H1 (cell line): ENCODE results near the gene RAB32. TPM values are rescaled to one million over a fixed set of nuclear protein-coding genes. Genes with fewer than 3 reads are reported as not detected.

ENCODE experiments used
- CTCF ChIA-PET: fragments of 300-600 bp; sonication (Branson Sonifier 250); formaldehyde crosslinking; loops from one replicate; lab custom pipeline; 2021; ENCODE audit not compliant: partially characterized antibody; lab: Charles Lee
- POLR2A ChIA-PET: fragments of 300-600 bp; sonication (Branson Sonifier 250); formaldehyde crosslinking; loops from one replicate; lab custom pipeline; 2021; ENCODE audit warnings: inconsistent platforms; ENCODE audit not compliant: partially characterized antibody; lab: Charles Lee
- DNase-seq, 2 experiments: peaks; one replicate each; pipeline versions ENCODE4 v3.0.0 to v3.0.0-alpha.2; 2010 to 2022; ENCODE audit warnings: low spot score in 2 of 2, low read depth in 1 of 2, mixed read lengths in 1 of 2
- FAIRE-seq: peaks from 2 replicates; lab custom pipeline; 2011; peaks lifted over from hg19 to GRCh38; lab: Jason Lieb, UNC
- H2AFZ ChIP-seq: 2 replicates; pipeline ENCODE4 v1.8.1; 2012; ENCODE audit warnings: low read length, inconsistent platforms
- H2AK5ac ChIP-seq: 2 replicates; pipeline ENCODE4 v1.6.1; 2013; ENCODE audit warnings: low read depth, low read length
- H2BK120ac ChIP-seq: replicated peaks from 2 replicates; pipeline ENCODE3; 2013; ENCODE audit warnings: low read depth, low read length, inconsistent platforms
- H2BK12ac ChIP-seq: 2 replicates; pipeline ENCODE4 v1.6.1; 2013; ENCODE audit warnings: low read depth, low read length
- H2BK15ac ChIP-seq: 2 replicates; pipeline ENCODE4 v1.6.1; 2013; ENCODE audit warnings: low read length
- H2BK20ac ChIP-seq: 2 replicates; pipeline ENCODE4 v1.6.1; 2013; ENCODE audit warnings: low read length
- H2BK5ac ChIP-seq: 2 replicates; pipeline ENCODE4 v1.6.1; 2013; ENCODE audit warnings: low read depth, low read length
- H3K14ac ChIP-seq: 2 replicates; pipeline ENCODE4 v1.6.1; 2013; ENCODE audit warnings: inconsistent platforms; ENCODE audit not compliant: insufficient read length
- H3K18ac ChIP-seq: 2 replicates; pipeline ENCODE4 v1.6.1; 2013; ENCODE audit warnings: low read length; ENCODE audit errors: extremely low read depth
- H3K23ac ChIP-seq: 2 replicates; pipeline ENCODE4 v1.6.1; 2013; ENCODE audit warnings: inconsistent platforms; ENCODE audit not compliant: insufficient read length
- H3K23me2 ChIP-seq: 2 replicates; pipeline ENCODE4 v1.6.1; 2013; ENCODE audit warnings: low read depth, low read length
- H3K27ac ChIP-seq: 2 replicates; pipeline ENCODE4 v1.6.1; 2011; ENCODE audit warnings: low read depth, low read length, inconsistent platforms
- H3K27me3 ChIP-seq, 4 experiments: replicated peaks in 1 of 4; 1 replicate in 1 of 4; 2 replicates in 3 of 4; pipeline versions ENCODE4 v1.6.1 to v1.8.1; 2011 to 2013; ENCODE audit warnings: low read length in 3 of 4, mild to moderate bottlenecking in 3 of 4, inconsistent platforms in 2 of 4, mixed read lengths in 2 of 4, moderate library complexity in 1 of 4; ENCODE audit not compliant: control insufficient read depth in 3 of 4, insufficient read depth in 3 of 4; ENCODE audit errors: extremely low read depth in 1 of 4
- H3K36me3 ChIP-seq, 4 experiments: 2 replicates each; pipeline versions ENCODE4 v1.6.1 to v1.8.1; 2011 to 2013; ENCODE audit warnings: mild to moderate bottlenecking in 4 of 4, low read length in 3 of 4, moderate library complexity in 2 of 4, control low read depth in 1 of 4, inconsistent platforms in 1 of 4; ENCODE audit not compliant: insufficient read depth in 4 of 4, control insufficient read depth in 2 of 4
- H3K4ac ChIP-seq: replicated peaks from 2 replicates; pipeline ENCODE3; 2013; ENCODE audit warnings: low read length, low read depth, mixed read lengths, inconsistent platforms; ENCODE audit not compliant: insufficient read length
- H3K4me1 ChIP-seq, 4 experiments: replicated peaks in 1 of 4; 1 replicate in 1 of 4; 2 replicates in 3 of 4; pipeline versions ENCODE4 v1.6.1 to v1.8.1; 2011 to 2013; ENCODE audit warnings: low read length in 3 of 4, inconsistent platforms in 2 of 4, mixed read lengths in 1 of 4; ENCODE audit not compliant: insufficient read depth in 4 of 4, control insufficient read depth in 3 of 4
- H3K4me2 ChIP-seq, 2 experiments: 2 replicates each; pipeline versions ENCODE4 v1.6.1 to v1.8.1; 2011 to 2013; ENCODE audit warnings: low read depth in 2 of 2, low read length in 2 of 2, control low read depth in 1 of 2, inconsistent platforms in 1 of 2, mild to moderate bottlenecking in 1 of 2; ENCODE audit not compliant: insufficient read depth in 1 of 2
- H3K4me3 ChIP-seq, 4 experiments: fragments of 200-600, 300-600 bp in 1 of 4; sonication (generic), shearing (Covaris generic), sonication (Bioruptor Twin) in 1 of 4; 2 replicates each; pipeline versions ENCODE4 v1.5.1 to v1.8.1; 2011 to 2016; ENCODE audit warnings: low read length in 4 of 4, low read depth in 3 of 4, control low read depth in 2 of 4, inconsistent platforms in 2 of 4, mild to moderate bottlenecking in 2 of 4, mixed read lengths in 1 of 4, moderate library complexity in 1 of 4; ENCODE audit not compliant: insufficient read depth in 2 of 4; ENCODE audit errors: extremely low read depth in 1 of 4
- H3K56ac ChIP-seq: replicated peaks from 2 replicates; pipeline ENCODE3; 2013; ENCODE audit warnings: low read depth, mild to moderate bottlenecking, mixed read lengths, low read length, inconsistent platforms; ENCODE audit not compliant: insufficient read length
- H3K79me1 ChIP-seq: 2 replicates; pipeline ENCODE4 v1.6.1; 2013; ENCODE audit warnings: low read depth, low read length, control low read depth
- H3K79me2 ChIP-seq, 2 experiments: 2 replicates each; pipeline versions ENCODE4 v1.6.1 to v1.8.1; 2012 to 2013; ENCODE audit warnings: low read length in 2 of 2, mild to moderate bottlenecking in 2 of 2, inconsistent platforms in 1 of 2; ENCODE audit not compliant: insufficient read depth in 2 of 2, control insufficient read depth in 1 of 2
- H3K9ac ChIP-seq, 4 experiments: replicated peaks in 1 of 4; 1 replicate in 1 of 4; 2 replicates in 3 of 4; pipeline versions ENCODE4 v1.6.1 to v1.8.1; 2011 to 2013; ENCODE audit warnings: low read depth in 3 of 4, low read length in 3 of 4, control low read depth in 2 of 4, mild to moderate bottlenecking in 2 of 4, moderate library complexity in 2 of 4, inconsistent platforms in 1 of 4; ENCODE audit errors: extremely low read depth in 1 of 4
- H3K9me3 ChIP-seq, 2 experiments: 2 replicates each; pipeline versions ENCODE4 v1.6.1 to v1.8.1; 2012 to 2013; ENCODE audit warnings: mild to moderate bottlenecking in 2 of 2, moderate library complexity in 2 of 2, control low read depth in 1 of 2, inconsistent platforms in 1 of 2, low read depth in 1 of 2, low read length in 1 of 2, mixed read lengths in 1 of 2; ENCODE audit not compliant: insufficient read depth in 2 of 2
- H4K20me1 ChIP-seq, 2 experiments: replicated peaks in 1 of 2; 2 replicates each; pipeline versions ENCODE3 to v1.8.1; 2011 to 2013; ENCODE audit warnings: inconsistent platforms in 2 of 2, low read length in 2 of 2, mild to moderate bottlenecking in 1 of 2; ENCODE audit not compliant: insufficient read depth in 2 of 2, control insufficient read depth in 1 of 2
- H4K5ac ChIP-seq: 2 replicates; pipeline ENCODE4 v1.6.1; 2013; ENCODE audit warnings: low read length, low read depth, mixed read lengths, inconsistent platforms; ENCODE audit not compliant: insufficient read length
- H4K8ac ChIP-seq: 2 replicates; pipeline ENCODE4 v1.8.0; 2013; ENCODE audit warnings: mild to moderate bottlenecking, moderate library complexity, low read length, inconsistent platforms; ENCODE audit not compliant: insufficient read depth; ENCODE audit errors: extremely low read depth
- H4K91ac ChIP-seq: replicated peaks from 2 replicates; pipeline ENCODE3; 2013; ENCODE audit warnings: low read length, mixed read lengths, inconsistent platforms; ENCODE audit not compliant: insufficient read length
- ASH2L ChIP-seq: fragments of 200-600, 300-600 bp; sonication (generic); IDR thresholded peaks from one replicate; pipeline ENCODE4 v1.7.1; 2017; ENCODE audit warnings: low read length
- NRF1 ChIP-seq: IDR thresholded peaks from 2 replicates; pipeline ENCODE4 v1.6.1; 2011; ENCODE audit warnings: mild to moderate bottlenecking, low read depth, low read length, improper control_type of control experiment
- POLR2A ChIP-seq, 2 experiments: IDR thresholded peaks; 1 replicate in 1 of 2; 2 replicates in 1 of 2; pipeline ENCODE4 v1.6.1; 2011; ENCODE audit warnings: low read depth in 2 of 2, low read length in 2 of 2, mild to moderate bottlenecking in 2 of 2; ENCODE audit errors: control extremely low read depth in 1 of 2
- RBBP5 ChIP-seq: IDR thresholded peaks from 2 replicates; pipeline ENCODE4 v1.7.1; 2012; ENCODE audit warnings: low read depth, mild to moderate bottlenecking, inconsistent platforms, low read length, moderate library complexity, borderline replicate concordance
- USF2 ChIP-seq: IDR thresholded peaks from 2 replicates; pipeline ENCODE4 v1.6.1; 2011; ENCODE audit warnings: low read length, improper control_type of control experiment
- polyA plus RNA-seq, 7 experiments: library from polyadenylated mRNA; depleted of rRNA in 3 of 7; stranded (reverse) in 5 of 7; unstranded in 2 of 7; fragments of >200 nt in 5 of 7; fragments of 200-250 nt in 2 of 7; gene quantifications; 1 replicate in 5 of 7; 2 replicates in 1 of 7; 4 replicates in 1 of 7; pipeline versions ENCODE4 v1.2.1 to v1.2.3, GENCODE V29; 2011 to 2013; ENCODE audit warnings: missing spikeins in 2 of 7, mixed read lengths in 2 of 7
- total RNA-seq: library from RNA; stranded (reverse); fragmentation: NEBNext Ultra II Directional; extraction: Animal tissue kit (Norgen Biotek cat#: 25700); gene quantifications from 2 replicates; pipeline ENCODE4 v1.2.1, GENCODE V29; 2021

The RAB32 gene
- total and polyA plus RNA-seq, 2 of the 8 experiments (the other 6 are each of a cell fraction or from before 2014, with no cell fraction given): 3.9 to 6.3 TPM

DNA sequence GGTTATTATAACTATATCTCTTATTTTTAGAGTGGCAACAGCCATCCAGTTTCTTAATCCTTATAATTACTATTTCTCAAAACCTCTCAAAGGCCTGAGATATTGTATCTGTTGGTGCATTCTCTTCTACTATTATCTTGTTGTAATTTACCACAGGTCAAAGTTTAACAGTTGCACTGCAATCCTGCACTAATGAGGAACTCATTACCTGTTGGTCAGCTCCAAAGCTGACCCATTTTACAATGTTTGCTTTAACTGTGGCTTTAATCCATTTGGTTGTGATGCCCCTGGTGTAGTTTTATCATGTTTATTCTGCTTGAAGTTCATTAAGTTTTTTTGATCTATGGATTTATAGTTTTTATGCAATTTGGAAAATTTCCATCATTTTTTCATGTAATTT, 48.8 kb downstream of the RAB32 start:
- Histone ChIP-seq H3K79me2 (no peaks in the 10 kb centered on the region), H2AK5ac (no peak overlapping the region), H3K9me3 (no peaks in the 10 kb centered on the region), H2BK120ac (no peak overlapping the region), H3K27ac (no peak overlapping the region), H2BK15ac (no peak overlapping the region), H3K4me3 (no peak overlapping the region), H3K23ac (no peak overlapping the region), H4K8ac (no peak overlapping the region), H3K18ac (no peak overlapping the region), H2BK20ac (no peak overlapping the region), H3K27me3 (no peaks in the 10 kb centered on the region), H3K23me2 (no peaks in the 10 kb centered on the region), H3K56ac (no peak overlapping the region), H3K4ac (no peak overlapping the region), H3K79me1 (no peaks in the 10 kb centered on the region), H4K20me1 (no peaks in the 10 kb centered on the region), H3K9ac (no peak overlapping the region), H3K36me3 (no peaks in the 10 kb centered on the region), H2BK12ac (no peak overlapping the region), H3K14ac (no peak overlapping the region), H3K4me2 (no peak overlapping the region), H3K4me1 (no peaks in the 10 kb centered on the region), H4K91ac (no peak overlapping the region), H2BK5ac (no peak overlapping the region), H2AFZ (no peak overlapping the region), H4K5ac (no peak overlapping the region)
- DNase-seq (no peak), FAIRE-seq (no peak)
- ChIA-PET POLR2A (no interaction called here), CTCF (no interaction called here)
- no peak for TF ChIP-seq POLR2A (IDR thresholded peaks at IDR 0.05; ENCODE audit: control extremely low read depth in 1 of 2, low read depth in 2 of 2, low read length in 2 of 2)
- no peak for TF ChIP-seq ASH2L
- no peak for TF ChIP-seq USF2
- no peak for TF ChIP-seq RBBP5
- no peak for TF ChIP-seq NRF1
